Measurements from ENCODE around the gene METRNL. TPM values are rescaled to one million over a fixed set of nuclear protein-coding genes. Genes with fewer than 3 reads are reported as not detected.

METRNL gene
- total RNA-seq, 1 donor from 2014 or later = 76.2 TPM

GRCh38 chr17:83113792-83114191, 34.4 kb downstream of the METRNL start:
- TF ChIP-seq CTCF (conservative IDR thresholded peaks at IDR 0.05) = no peak
- Mint-ChIP-seq H3K9me3 (no peaks in the 10 kb centered on the region), H3K36me3 (no peaks in the 10 kb centered on the region), H3K4me1 (ENCODE audit: unreplicated experiment) (peaks cover 23% of the 10 kb centered on the region), H3K27me3 (peaks cover 9% of the 10 kb centered on the region), H3K27ac (no peak overlapping the region), H3K4me3 (no peak overlapping the region)
- no peak for DNase-seq (ENCODE audit: extremely low spot score, unreplicated experiment)

GRCh38 chr17:83114706-83115105, 35.3 kb downstream of the METRNL start:
- no peaks in the 10 kb centered on the region for H3K9me3 Mint-ChIP-seq
- no peak for DNase-seq (ENCODE audit: extremely low spot score, unreplicated experiment)
- TF ChIP-seq CTCF (conservative IDR thresholded peaks at IDR 0.05) = no peak
- H3K27me3 Mint-ChIP-seq = peaks cover 16% of the 10 kb centered on the region
- H3K4me1 Mint-ChIP-seq (ENCODE audit: unreplicated experiment) = peaks cover 26% of the 10 kb centered on the region
- no peaks in the 10 kb centered on the region for H3K36me3 Mint-ChIP-seq
- H3K4me3 Mint-ChIP-seq = no peak overlapping the region
- no peak overlapping the region for H3K27ac Mint-ChIP-seq

GRCh38 chr17:83115202-83115651, 35.8 kb downstream of the METRNL start:
- Mint-ChIP-seq H3K27ac (no peak overlapping the region), H3K4me1 (ENCODE audit: unreplicated experiment) (peaks cover 21% of the 10 kb centered on the region), H3K27me3 (peaks cover 20% of the 10 kb centered on the region), H3K4me3 (no peak overlapping the region), H3K36me3 (no peaks in the 10 kb centered on the region), H3K9me3 (no peaks in the 10 kb centered on the region)
- no peak for TF ChIP-seq CTCF (conservative IDR thresholded peaks at IDR 0.05)
- DNase-seq (ENCODE audit: extremely low spot score, unreplicated experiment) = no peak

GRCh38 chr17:83115832-83116231, 36.4 kb downstream of the METRNL start:
- Mint-ChIP-seq H3K36me3 (no peaks in the 10 kb centered on the region), H3K4me1 (ENCODE audit: unreplicated experiment) (peaks cover 19% of the 10 kb centered on the region), H3K9me3 (no peaks in the 10 kb centered on the region), H3K4me3 (no peak overlapping the region), H3K27me3 (peaks cover 26% of the 10 kb centered on the region), H3K27ac (no peak overlapping the region)
- TF ChIP-seq CTCF (conservative IDR thresholded peaks at IDR 0.05) = no peak
- DNase-seq (ENCODE audit: extremely low spot score, unreplicated experiment) = no peak

GRCh38 chr17:83116311-83116771, 36.9 kb downstream of the METRNL start:
- no peak for DNase-seq (ENCODE audit: extremely low spot score, unreplicated experiment)
- H3K4me3 Mint-ChIP-seq = no peak overlapping the region
- no peaks in the 10 kb centered on the region for H3K36me3 Mint-ChIP-seq
- TF ChIP-seq CTCF (conservative IDR thresholded peaks at IDR 0.05) = no peak
- peaks cover 26% of the 10 kb centered on the region for H3K27me3 Mint-ChIP-seq
- H3K27ac Mint-ChIP-seq = no peak overlapping the region
- peaks cover 15% of the 10 kb centered on the region for H3K4me1 Mint-ChIP-seq (ENCODE audit: unreplicated experiment)
- H3K9me3 Mint-ChIP-seq = no peaks in the 10 kb centered on the region
